ENCODE measurements around the gene B3GAT2.

- TF ChIP-seq CTCF (conservative IDR thresholded peaks at IDR 0.05 in 1 of 2, IDR thresholded peaks at IDR 0.05 in 1 of 2; ENCODE audit: low read depth in 1 of 2, low read length in 2 of 2) = no peak
- no peak for TF ChIP-seq EZH2 (IDR thresholded peaks at IDR 0.05; ENCODE audit: low read length, missing control alignments)
Observed at GRCh38 chr6:70838907-70839285, 118.0 kb downstream of the B3GAT2 start.
